Measurements from ENCODE around the gene TMEM62.

DNA sequence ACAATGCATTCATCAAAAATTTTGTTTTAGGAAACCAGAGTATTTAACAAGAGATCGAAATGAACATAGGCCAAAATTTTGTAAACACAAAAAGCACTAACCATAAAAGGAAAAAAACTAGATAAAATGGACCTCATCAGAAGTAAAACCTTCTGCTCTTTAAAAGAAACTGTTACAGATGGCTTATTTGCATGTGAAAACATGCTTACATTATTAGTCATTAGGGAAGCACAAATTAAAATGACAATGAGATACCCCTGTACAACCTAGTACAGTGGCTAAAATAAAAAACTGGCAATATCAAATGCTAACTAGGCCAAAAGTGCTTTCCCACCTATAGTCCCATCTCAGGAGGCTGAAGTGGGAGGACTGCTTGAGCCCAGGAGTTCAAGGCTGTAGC, 46.8 kb upstream of the TMEM62 start:
- TF ChIP-seq, protein P1, sequence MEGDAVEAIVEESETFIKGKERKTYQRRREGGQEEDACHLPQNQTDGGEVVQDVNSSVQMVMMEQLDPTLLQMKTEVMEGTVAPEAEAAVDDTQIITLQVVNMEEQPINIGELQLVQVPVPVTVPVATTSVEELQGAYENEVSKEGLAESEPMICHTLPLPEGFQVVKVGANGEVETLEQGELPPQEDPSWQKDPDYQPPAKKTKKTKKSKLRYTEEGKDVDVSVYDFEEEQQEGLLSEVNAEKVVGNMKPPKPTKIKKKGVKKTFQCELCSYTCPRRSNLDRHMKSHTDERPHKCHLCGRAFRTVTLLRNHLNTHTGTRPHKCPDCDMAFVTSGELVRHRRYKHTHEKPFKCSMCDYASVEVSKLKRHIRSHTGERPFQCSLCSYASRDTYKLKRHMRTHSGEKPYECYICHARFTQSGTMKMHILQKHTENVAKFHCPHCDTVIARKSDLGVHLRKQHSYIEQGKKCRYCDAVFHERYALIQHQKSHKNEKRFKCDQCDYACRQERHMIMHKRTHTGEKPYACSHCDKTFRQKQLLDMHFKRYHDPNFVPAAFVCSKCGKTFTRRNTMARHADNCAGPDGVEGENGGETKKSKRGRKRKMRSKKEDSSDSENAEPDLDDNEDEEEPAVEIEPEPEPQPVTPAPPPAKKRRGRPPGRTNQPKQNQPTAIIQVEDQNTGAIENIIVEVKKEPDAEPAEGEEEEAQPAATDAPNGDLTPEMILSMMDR (IDR thresholded peaks at IDR 0.05): no peak
- TF ChIP-seq EZH2 (IDR thresholded peaks at IDR 0.05; ENCODE audit: borderline replicate concordance, insufficient read depth, low read depth, low read length, poor library complexity, severe bottlenecking): no peak

All from B cell (primary cell).